Tibial nerve (tissue), 4 donors: ENCODE results near the gene TMEM91.

Experiments used
- CTCF ChIP-seq, 5 experiments: fragments of 200-600 bp in 3 of 5; fragments of 450-650 bp in 2 of 5; sonication (generic) in 3 of 5; IDR thresholded peaks; one replicate each; pipeline ENCODE4 v1.5.1; 2016 to 2019; ENCODE audit warnings: antibody characterized with exemption in 5 of 5, mild to moderate bottlenecking in 3 of 5, moderate library complexity in 2 of 5
- EP300 ChIP-seq, 2 donors: sonication (generic); formaldehyde crosslinking; IDR thresholded peaks; one replicate each; pipeline ENCODE4 v1.6.1; 2017; ENCODE audit warnings: antibody characterized with exemption in 2 of 2, mild to moderate bottlenecking in 1 of 2
- POLR2A ChIP-seq, 2 donors: fragments of 450-650 bp; IDR thresholded peaks; one replicate each; pipeline ENCODE4 v1.6.1; 2017; ENCODE audit warnings: antibody characterized with exemption in 2 of 2, mild to moderate bottlenecking in 2 of 2, moderate library complexity in 2 of 2

- TF ChIP-seq POLR2A (IDR thresholded peaks at IDR 0.05) (peak; percentile 42 to 84), CTCF (IDR thresholded peaks at IDR 0.05) (no peak), EP300 (IDR thresholded peaks at IDR 0.05) (peak; percentile 94 to 99)
Measured at GRCh38 chr19:41363753-41364523, 12.4 kb upstream of the TMEM91 start, which contains the start of gene B9D2.
